GM23338 (cell line): Measurements from ENCODE around the gene FRAS1. TPM values are rescaled to one million over a fixed set of nuclear protein-coding genes. Genes with fewer than 3 reads are reported as not detected.

Source experiments
- ATAC-seq: fragments of 200-7000 bp; cut with Tn5 transposase; 3 replicates; pipeline ENCODE4 v1.9.1; 2020
- DNase-seq: peaks from one replicate; pipeline ENCODE4 v3.0.0-alpha.2; 2015; ENCODE audit warnings: low spot score
- H2AFZ ChIP-seq: fragments of 200-600 bp; sonication (generic); 2 replicates; pipeline ENCODE4 v1.8.0; 2016; ENCODE audit warnings: antibody characterized with exemption, mild to moderate bottlenecking, moderate library complexity
- H3F3A ChIP-seq: fragments of 200-600 bp; sonication (generic); replicated peaks from 2 replicates; pipeline ENCODE4 v1.8.0; 2017; ENCODE audit warnings: antibody characterized with exemption, mixed run types, low read depth
- H3K27ac ChIP-seq: fragments of 200-600 bp; sonication (generic); 2 replicates; pipeline ENCODE4 v1.6.1; 2016; ENCODE audit warnings: low read depth
- H3K27me3 ChIP-seq: fragments of 200-600 bp; sonication (generic); 2 replicates; pipeline ENCODE4 v1.8.0; 2016; ENCODE audit warnings: mild to moderate bottlenecking, mixed run types, moderate library complexity; ENCODE audit not compliant: insufficient read depth
- H3K36me3 ChIP-seq: fragments of 200-600 bp; sonication (generic); 2 replicates; pipeline ENCODE4 v1.8.0; 2016; ENCODE audit warnings: mild to moderate bottlenecking; ENCODE audit not compliant: insufficient read depth
- H3K4me1 ChIP-seq: fragments of 200-600 bp; sonication (generic); 2 replicates; pipeline ENCODE4 v1.8.0; 2016; ENCODE audit warnings: mild to moderate bottlenecking, moderate library complexity; ENCODE audit not compliant: insufficient read depth
- H3K4me2 ChIP-seq: fragments of 200-600 bp; sonication (generic); 2 replicates; pipeline ENCODE4 v1.7.1; 2017; ENCODE audit warnings: mixed run types
- H3K4me3 ChIP-seq: fragments of 200-600 bp; sonication (generic); 2 replicates; pipeline ENCODE4 v1.6.1; 2016; ENCODE audit warnings: mixed run types
- H3K79me2 ChIP-seq: fragments of 200-600 bp; sonication (generic); replicated peaks from 2 replicates; pipeline ENCODE4 v1.8.0; 2017; ENCODE audit warnings: mild to moderate bottlenecking; ENCODE audit not compliant: insufficient read depth
- H3K9me2 ChIP-seq: fragments of 200-600 bp; sonication (generic); 2 replicates; pipeline ENCODE4 v1.8.0; 2017; ENCODE audit not compliant: insufficient read depth
- H4K20me1 ChIP-seq: fragments of 200-600 bp; sonication (generic); replicated peaks from 2 replicates; pipeline ENCODE4 v1.8.0; 2017; ENCODE audit warnings: mild to moderate bottlenecking; ENCODE audit not compliant: insufficient read depth
- H3K27ac Mint-ChIP-seq: 2 replicates; pipeline ENCODE4 v1.8.0; 2020; ENCODE audit warnings: inconsistent platforms, mild to moderate bottlenecking, moderate library complexity, mixed read lengths
- H3K27me3 Mint-ChIP-seq: 3 replicates; pipeline ENCODE4 v1.8.0; 2022; ENCODE audit warnings: low read depth, mild to moderate bottlenecking, moderate library complexity, mixed read lengths, inconsistent platforms; ENCODE audit not compliant: insufficient read depth, poor library complexity
- H3K36me3 Mint-ChIP-seq: 3 replicates; pipeline ENCODE4 v1.8.0; 2021; ENCODE audit warnings: low read depth, mild to moderate bottlenecking, inconsistent platforms, moderate library complexity, mixed read lengths
- H3K4me1 Mint-ChIP-seq: 3 replicates; pipeline ENCODE4 v1.8.0; 2020; ENCODE audit warnings: mild to moderate bottlenecking, inconsistent platforms, mixed read lengths
- H3K4me3 Mint-ChIP-seq: 3 replicates; pipeline ENCODE4 v1.8.0; 2021; ENCODE audit warnings: moderate library complexity, mild to moderate bottlenecking, inconsistent platforms, mixed read lengths
- H3K9me3 Mint-ChIP-seq: 3 replicates; pipeline ENCODE4 v1.8.0; 2020; ENCODE audit warnings: moderate library complexity, mild to moderate bottlenecking, inconsistent platforms, mixed read lengths
- CREB1 ChIP-seq: fragments of 250-450 bp; sonication (Bioruptor Pico); IDR thresholded peaks from 2 replicates; pipeline ENCODE4 v1.5.0; 2020; ENCODE audit warnings: low read depth, mild to moderate bottlenecking, moderate library complexity
- CTCF ChIP-seq, 2 experiments: fragments of 200-600 bp in 1 of 2; sonication (generic) in 1 of 2; conservative IDR thresholded peaks; 2 replicates each; pipeline versions ENCODE4 v1.5.1 to v1.6.1; 2016 to 2017; ENCODE audit warnings: antibody characterized with exemption in 2 of 2, low read depth in 2 of 2, mild to moderate bottlenecking in 2 of 2, moderate library complexity in 1 of 2
- ETS1 ChIP-seq: IDR thresholded peaks from 2 replicates; pipeline ENCODE4 v1.6.1; 2016; ENCODE audit warnings: antibody characterized with exemption
- EZH2 ChIP-seq: fragments of 200-600 bp; sonication (generic); IDR thresholded peaks from one replicate; pipeline ENCODE4 v1.8.0; 2017; ENCODE audit warnings: antibody characterized with exemption, mild to moderate bottlenecking, low read depth; ENCODE audit not compliant: unreplicated experiment
- EZH2phosphoT487 ChIP-seq: fragments of 200-600 bp; sonication (generic); IDR thresholded peaks from one replicate; pipeline ENCODE4 v1.8.1; 2018; ENCODE audit warnings: antibody characterized with exemption; ENCODE audit not compliant: unreplicated experiment
- JUNB ChIP-seq: IDR thresholded peaks from one replicate; pipeline ENCODE4 v1.6.1; 2016; ENCODE audit warnings: antibody characterized with exemption; ENCODE audit not compliant: unreplicated experiment
- NANOG ChIP-seq: IDR thresholded peaks from 2 replicates; pipeline ENCODE4 v1.6.1; 2016; ENCODE audit warnings: antibody characterized with exemption, borderline replicate concordance
- POLR2AphosphoS5 ChIP-seq: IDR thresholded peaks from 2 replicates; pipeline ENCODE4 v1.6.1; 2016; ENCODE audit warnings: antibody characterized with exemption, low read depth
- REST ChIP-seq: IDR thresholded peaks from one replicate; pipeline ENCODE4 v1.6.1; 2018; ENCODE audit warnings: antibody characterized with exemption; ENCODE audit not compliant: unreplicated experiment
- STAT1 ChIP-seq: IDR thresholded peaks from one replicate; pipeline ENCODE4 v1.6.1; 2016; ENCODE audit warnings: antibody characterized with exemption; ENCODE audit not compliant: unreplicated experiment
- ZNF114 ChIP-seq: fragments of 250-450 bp; sonication (Bioruptor Pico); IDR thresholded peaks from 2 replicates; pipeline ENCODE4 v1.5.0; 2020; ENCODE audit warnings: mild to moderate bottlenecking, moderate library complexity
- ZNF331 ChIP-seq: fragments of 250-450 bp; sonication (Bioruptor Pico); IDR thresholded peaks from 2 replicates; pipeline ENCODE4 v1.5.0; 2020; ENCODE audit warnings: low read depth, mild to moderate bottlenecking, moderate library complexity
- polyA plus RNA-seq: library from polyadenylated mRNA; unstranded; fragments of >200 nt; fragmentation: Nextera tagmentation; extraction: Ambion mirVana; gene quantifications from 2 replicates; pipeline ENCODE4 v1.2.1, GENCODE V29; 2016
- total RNA-seq: library from RNA; depleted of rRNA; stranded (reverse); fragments of >200 nt; shearing (Covaris generic); gene quantifications from 2 replicates; pipeline ENCODE4 v1.2.3, GENCODE V29; 2014
- TF ChIP-seq, protein P1 (sequence below): fragments of 250-450 bp; sonication (Bioruptor Pico); IDR thresholded peaks from 2 replicates; pipeline ENCODE4 v1.5.0; 2020; ENCODE audit warnings: mild to moderate bottlenecking, moderate library complexity

Gene FRAS1
- total and polyA plus RNA-seq, 2 experiments from 2014 or later, result 12.4 to 108 TPM

DNA sequence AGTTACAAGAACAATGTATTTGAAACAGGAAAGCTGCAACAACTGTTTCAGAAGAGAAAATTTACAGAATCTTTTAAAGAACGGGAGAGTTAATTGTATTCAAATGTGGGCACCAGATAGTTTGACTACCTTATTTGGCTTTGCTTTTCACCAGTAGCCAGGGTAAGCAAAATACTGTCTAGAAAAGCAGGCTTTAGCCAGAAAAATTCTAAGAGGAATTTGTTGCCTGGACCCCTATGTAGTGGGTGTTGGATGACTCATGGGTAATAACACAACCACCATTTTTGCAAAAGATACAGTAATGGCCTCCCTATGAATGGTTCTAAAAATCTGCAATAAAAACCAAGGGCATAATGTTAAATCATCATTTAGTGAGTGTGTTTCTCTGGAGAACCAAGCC lies 261.0 kb downstream of the FRAS1 start:
- peaks cover 53% of the 10 kb centered on the region for H3K4me1 Mint-ChIP-seq
- no peaks in the 10 kb centered on the region for H3K27me3 ChIP-seq
- no peak for ATAC-seq
- peaks cover 7% of the 10 kb centered on the region for H3K27me3 Mint-ChIP-seq
- peaks cover 6% of the 10 kb centered on the region; the same call in 1 of the 2 replicates for H3K36me3 ChIP-seq
- H3K9me3 Mint-ChIP-seq, result no peaks in the 10 kb centered on the region
- no peak overlapping the region for H3K4me3 Mint-ChIP-seq
- no peak overlapping the region for H2AFZ ChIP-seq
- H3K4me3 ChIP-seq, result no peak overlapping the region
- H3K79me2 ChIP-seq, result no peaks in the 10 kb centered on the region
- H3K9me2 ChIP-seq, result no peaks in the 10 kb centered on the region
- DNase-seq, result no peak
- H3K4me2 ChIP-seq, result no peak overlapping the region
- TF ChIP-seq, protein P1, sequence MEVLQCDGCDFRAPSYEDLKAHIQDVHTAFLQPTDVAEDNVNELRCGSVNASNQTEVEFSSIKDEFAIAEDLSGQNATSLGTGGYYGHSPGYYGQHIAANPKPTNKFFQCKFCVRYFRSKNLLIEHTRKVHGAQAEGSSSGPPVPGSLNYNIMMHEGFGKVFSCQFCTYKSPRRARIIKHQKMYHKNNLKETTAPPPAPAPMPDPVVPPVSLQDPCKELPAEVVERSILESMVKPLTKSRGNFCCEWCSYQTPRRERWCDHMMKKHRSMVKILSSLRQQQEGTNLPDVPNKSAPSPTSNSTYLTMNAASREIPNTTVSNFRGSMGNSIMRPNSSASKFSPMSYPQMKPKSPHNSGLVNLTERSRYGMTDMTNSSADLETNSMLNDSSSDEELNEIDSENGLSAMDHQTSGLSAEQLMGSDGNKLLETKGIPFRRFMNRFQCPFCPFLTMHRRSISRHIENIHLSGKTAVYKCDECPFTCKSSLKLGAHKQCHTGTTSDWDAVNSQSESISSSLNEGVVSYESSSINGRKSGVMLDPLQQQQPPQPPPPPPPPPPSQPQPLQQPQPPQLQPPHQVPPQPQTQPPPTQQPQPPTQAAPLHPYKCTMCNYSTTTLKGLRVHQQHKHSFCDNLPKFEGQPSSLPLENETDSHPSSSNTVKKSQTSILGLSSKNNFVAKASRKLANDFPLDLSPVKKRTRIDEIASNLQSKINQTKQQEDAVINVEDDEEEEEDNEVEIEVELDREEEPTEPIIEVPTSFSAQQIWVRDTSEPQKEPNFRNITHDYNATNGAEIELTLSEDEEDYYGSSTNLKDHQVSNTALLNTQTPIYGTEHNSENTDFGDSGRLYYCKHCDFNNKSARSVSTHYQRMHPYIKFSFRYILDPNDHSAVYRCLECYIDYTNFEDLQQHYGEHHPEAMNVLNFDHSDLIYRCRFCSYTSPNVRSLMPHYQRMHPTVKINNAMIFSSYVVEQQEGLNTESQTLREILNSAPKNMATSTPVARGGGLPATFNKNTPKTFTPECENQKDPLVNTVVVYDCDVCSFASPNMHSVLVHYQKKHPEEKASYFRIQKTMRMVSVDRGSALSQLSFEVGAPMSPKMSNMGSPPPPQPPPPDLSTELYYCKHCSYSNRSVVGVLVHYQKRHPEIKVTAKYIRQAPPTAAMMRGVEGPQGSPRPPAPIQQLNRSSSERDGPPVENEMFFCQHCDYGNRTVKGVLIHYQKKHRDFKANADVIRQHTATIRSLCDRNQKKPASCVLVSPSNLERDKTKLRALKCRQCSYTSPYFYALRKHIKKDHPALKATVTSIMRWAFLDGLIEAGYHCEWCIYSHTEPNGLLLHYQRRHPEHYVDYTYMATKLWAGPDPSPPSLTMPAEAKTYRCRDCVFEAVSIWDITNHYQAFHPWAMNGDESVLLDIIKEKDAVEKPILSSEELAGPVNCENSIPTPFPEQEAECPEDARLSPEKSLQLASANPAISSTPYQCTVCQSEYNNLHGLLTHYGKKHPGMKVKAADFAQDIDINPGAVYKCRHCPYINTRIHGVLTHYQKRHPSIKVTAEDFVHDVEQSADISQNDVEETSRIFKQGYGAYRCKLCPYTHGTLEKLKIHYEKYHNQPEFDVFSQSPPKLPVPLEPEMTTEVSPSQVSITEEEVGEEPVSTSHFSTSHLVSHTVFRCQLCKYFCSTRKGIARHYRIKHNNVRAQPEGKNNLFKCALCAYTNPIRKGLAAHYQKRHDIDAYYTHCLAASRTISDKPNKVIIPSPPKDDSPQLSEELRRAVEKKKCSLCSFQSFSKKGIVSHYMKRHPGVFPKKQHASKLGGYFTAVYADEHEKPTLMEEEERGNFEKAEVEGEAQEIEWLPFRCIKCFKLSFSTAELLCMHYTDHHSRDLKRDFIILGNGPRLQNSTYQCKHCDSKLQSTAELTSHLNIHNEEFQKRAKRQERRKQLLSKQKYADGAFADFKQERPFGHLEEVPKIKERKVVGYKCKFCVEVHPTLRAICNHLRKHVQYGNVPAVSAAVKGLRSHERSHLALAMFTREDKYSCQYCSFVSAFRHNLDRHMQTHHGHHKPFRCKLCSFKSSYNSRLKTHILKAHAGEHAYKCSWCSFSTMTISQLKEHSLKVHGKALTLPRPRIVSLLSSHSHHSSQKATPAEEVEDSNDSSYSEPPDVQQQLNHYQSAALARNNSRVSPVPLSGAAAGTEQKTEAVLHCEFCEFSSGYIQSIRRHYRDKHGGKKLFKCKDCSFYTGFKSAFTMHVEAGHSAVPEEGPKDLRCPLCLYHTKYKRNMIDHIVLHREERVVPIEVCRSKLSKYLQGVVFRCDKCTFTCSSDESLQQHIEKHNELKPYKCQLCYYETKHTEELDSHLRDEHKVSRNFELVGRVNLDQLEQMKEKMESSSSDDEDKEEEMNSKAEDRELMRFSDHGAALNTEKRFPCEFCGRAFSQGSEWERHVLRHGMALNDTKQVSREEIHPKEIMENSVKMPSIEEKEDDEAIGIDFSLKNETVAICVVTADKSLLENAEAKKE (CRISPR knock-in tag), result no peak
- TF ChIP-seq POLR2AphosphoS5, result no peak
- TF ChIP-seq STAT1, result no peak
- no peak for TF ChIP-seq NANOG
- TF ChIP-seq ZNF114 (CRISPR knock-in tag), result no peak
- TF ChIP-seq EZH2phosphoT487, result no peak
- no peak for TF ChIP-seq JUNB
- TF ChIP-seq ZNF331, result no peak
- no peak for TF ChIP-seq CTCF (conservative IDR thresholded peaks at IDR 0.05; ENCODE audit: low read depth in 2 of 2)
- TF ChIP-seq REST, result no peak
- no peak for TF ChIP-seq EZH2
- no peak for TF ChIP-seq CREB1 (CRISPR knock-in tag)
- no peak for TF ChIP-seq ETS1
- H3K4me1 ChIP-seq, result peaks cover 18% of the 10 kb centered on the region
- peak overlapping the region; percentile 47; the same call in 1 of the 2 replicates for H3K27ac ChIP-seq
- peak overlapping the region; percentile 64 for H3K27ac Mint-ChIP-seq
- no peaks in the 10 kb centered on the region for H4K20me1 ChIP-seq
- no peaks in the 10 kb centered on the region for H3F3A ChIP-seq
- H3K36me3 Mint-ChIP-seq, result peaks cover 39% of the 10 kb centered on the region
